HG03095 (cell line): Measurements from ENCODE around the gene BMX.

ENCODE experiments used
- ATAC-seq: cut with Tn5 transposase; IDR thresholded peaks from one replicate; pipeline ENCODE4 v1.9.1; 2021; ENCODE audit warnings: moderate library complexity; ENCODE audit not compliant: unreplicated experiment

BMX gene

DNA sequence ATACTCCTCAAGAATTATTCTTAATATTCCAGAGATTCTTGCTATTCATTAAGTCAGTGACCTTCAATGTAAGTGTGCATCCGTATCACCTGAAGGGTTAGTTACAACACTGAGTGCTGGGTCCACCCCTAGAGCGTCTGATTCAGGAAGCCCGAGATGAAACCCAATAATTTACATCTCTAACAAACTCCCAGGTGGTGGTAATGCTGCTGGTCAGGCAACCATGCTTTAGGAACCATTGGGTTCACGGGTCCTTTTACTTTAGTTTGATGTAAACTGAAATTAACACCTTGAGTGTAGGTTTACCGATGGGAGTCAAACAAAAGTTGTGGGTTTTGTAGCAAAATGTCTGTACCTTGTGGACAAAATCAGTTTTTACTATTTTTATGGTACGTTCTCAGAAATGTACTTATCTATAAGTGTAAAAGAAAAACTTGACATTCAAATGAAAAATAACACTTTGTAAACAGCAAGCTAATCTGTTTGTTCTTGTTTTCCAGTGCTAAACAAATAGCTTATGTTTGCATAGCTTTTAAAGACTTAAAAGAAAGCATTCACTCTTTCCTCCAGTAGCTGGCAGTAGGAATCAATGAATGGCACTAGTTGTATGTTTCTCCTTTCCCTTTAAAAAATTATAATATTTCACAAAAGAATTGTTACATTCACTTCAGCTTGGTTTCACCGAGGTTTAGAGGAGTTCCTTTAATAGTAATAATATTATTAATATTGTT is 67.4 kb downstream of the BMX start:
- ATAC-seq: no peak

DNA sequence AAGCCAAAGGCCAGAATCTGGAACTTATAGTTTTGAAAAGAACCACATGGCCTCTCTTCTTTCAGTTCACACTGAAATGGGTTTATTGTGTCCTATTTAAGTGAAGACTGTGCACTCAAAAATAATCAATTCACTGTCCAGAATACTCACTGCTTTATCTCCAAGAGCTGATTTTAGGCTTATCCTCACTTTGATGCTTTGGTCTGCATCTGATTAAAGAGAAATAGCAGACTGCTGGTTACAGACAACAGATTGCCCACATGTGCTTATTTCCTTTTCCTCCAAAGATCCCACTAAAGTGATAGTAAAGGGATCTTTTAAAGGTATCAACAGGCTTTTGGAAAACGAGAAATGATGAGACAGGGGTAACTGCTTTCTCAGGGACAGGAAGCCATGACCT is 69.5 kb downstream of the BMX start:
- ATAC-seq: no peak

- no peak for ATAC-seq
Observed at GRCh38 chrX:15574017-15574416, 73.4 kb downstream of the BMX start.

DNA sequence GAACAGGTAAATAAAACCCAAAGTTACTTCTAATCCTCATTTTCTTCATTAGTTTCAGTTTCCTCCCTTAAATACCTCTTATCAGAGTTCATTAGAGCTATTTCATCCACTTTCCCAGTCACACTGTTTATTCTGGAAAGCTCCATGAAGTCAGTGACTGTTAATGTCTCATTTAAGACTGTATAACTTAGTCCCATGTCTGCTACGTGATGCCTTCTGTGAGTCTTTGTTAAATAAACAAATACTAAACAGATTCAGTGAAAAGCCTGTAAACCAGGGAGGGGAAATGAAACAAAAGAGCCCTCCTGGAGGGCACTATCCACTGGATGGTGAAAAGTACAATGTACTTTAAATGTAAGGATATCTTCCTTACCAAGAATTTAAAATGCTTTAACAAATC is 75.4 kb downstream of the BMX start:
- ATAC-seq: no peak

DNA sequence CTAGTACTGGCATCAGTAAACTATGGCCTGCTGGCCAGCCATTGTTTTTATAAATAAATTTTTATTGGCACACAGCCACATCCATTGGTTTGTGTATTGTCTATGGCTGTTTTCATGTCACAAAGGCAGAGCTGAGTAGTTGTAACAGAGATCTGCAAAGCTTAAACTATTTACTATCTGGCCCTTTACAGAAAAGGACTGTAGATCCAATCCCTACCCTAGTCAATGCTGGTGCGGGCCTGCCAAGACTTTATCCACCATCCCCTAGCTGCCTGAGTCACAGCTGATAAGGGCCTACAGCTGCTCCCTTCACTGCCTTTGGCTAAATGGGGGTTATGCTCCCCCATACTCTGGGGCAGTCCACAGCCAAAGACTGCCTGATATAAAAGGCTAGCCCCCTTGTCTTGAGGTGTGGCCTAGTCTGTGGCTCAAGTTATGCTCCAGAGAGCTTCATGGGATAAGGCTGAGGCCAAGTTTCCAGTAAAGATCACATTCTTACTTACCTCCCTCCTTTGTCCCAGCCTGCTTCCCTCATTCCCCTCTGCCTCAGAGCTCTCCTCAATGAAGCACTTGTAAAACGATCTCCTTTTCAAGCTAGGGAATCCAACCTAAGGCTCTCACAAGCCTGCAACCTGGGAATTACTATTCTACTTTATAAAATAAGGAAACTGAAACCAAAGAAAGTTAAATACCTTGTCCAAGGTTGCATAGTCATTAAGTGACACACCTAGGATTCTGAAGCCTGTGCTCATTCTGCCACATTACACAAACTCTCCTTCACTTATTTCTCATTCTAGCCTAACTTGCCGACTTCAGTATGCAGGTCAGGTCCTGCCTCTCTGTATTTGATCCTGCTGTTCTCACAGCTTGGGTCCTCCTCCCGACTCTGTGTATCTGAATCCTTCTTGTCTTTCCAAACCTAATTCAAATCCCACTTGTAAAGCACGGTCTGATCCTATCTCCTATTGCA is 79.5 kb downstream of the BMX start:
- no peak for ATAC-seq

DNA sequence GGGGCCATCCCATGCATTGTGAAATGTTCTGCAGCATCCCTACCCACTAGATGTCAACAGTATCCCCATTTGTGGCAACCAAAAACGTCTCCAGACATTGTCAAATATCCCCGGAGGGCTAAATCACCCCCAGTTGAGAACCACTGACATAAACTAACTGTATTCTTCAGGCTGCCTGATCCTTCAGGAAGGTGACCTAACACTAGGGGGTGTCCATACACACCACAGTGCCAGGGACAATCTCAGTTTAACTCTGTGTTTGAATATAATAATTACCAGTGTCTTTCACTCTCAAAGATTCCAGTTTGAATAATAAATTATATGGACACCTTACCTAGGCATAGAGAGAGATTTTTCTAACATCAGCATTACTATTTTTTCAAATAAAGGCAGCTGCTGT is 93.8 kb downstream of the BMX start:
- no peak for ATAC-seq

GRCh38 chrX:15598026-15598425 is 97.4 kb downstream of the BMX start:
- no peak for ATAC-seq

DNA sequence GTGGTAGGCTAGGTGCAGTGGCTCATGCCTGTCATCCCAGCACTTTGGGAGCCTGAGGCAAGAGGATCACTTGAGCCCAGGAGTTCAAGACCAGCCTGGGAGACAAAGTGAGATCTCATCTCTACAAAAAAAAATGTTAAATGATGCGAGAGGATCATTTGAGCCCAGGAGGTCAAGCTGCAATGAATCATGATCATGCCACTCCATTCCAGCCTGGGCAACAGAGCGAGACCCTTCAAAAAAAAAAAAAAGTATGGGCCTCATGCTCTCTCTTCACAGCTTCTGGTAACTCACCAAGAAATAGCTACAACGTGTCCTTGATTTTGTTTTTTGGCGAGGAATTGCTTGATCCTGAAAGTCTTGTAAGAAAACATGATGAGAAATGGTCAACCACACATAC is 98.9 kb downstream of the BMX start:
- no peak for ATAC-seq

DNA sequence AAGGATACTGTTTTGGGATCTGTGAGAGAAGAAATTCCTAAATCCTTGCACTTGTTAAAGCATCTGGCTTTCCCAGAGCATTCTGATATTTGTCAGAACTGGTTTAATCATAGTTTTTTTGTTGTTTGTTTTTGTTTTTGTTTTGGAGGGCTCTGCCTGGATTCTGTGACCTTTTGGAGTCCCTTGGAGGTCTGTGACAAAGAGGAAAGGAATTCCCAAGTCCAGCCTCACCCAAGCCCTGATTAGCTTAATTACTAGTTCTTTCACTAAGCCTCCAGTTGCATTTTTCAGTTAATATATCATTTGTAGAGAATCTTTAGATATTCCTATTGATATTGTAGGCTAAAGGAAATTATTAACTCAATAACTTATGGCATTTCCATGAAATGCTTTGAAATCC is 99.4 kb downstream of the BMX start:
- ATAC-seq: no peak

DNA sequence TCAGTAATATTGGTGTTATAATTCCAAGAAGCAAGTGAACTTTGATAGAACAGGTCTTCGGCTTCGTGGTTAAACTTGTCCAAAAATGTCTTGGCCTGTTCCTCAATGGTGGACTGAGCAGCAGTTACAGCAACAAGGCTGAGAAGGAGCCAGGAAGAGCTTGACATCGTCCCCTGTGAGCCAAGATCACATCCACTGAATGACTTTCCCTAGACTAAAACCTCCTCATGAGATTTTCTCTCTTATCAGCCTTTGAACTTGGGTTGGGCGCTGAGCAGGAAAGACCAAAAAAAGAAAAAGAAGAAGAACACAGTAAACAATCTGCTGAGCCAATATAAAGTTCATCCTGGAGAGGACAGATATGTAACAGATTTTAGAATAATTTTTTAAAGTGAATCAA is 100.1 kb downstream of the BMX start, which contains the start of gene ACE2:
Gene ACE2 (minus strand): TSS at position 216 of the 400 bp plus-strand sequence. CDS start 49 bp downstream, at position 167.
- ATAC-seq: no peak

GRCh38 chrX:15601932-15602331 is 101.3 kb downstream of the BMX start:
- no peak for ATAC-seq

- ATAC-seq: no peak
Observed at GRCh38 chrX:15602761-15603160, 102.2 kb downstream of the BMX start.

DNA sequence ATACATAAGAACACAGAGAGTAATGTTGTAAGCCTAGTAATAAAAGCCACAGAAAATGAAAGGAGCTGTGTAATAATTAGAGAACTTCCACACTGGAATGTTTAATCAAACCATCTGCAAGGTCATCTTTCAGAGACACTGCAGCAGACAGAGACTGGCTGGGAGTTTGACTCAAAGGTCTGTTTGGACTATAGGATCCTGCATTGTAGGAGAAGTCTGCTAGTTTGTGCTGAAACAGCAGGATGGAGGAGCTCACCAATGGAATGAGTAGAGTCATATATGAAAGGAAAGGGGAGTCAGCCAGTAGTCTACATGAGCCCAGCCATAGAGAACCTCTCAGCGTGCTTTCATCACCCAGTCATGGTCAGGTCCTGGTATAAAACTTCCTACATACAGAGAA is 104.6 kb downstream of the BMX start:
- no peak for ATAC-seq
